ENCODE data around the gene PSG3. TPM values are rescaled to one million over a fixed set of nuclear protein-coding genes. Genes with fewer than 3 reads are reported as not detected.
"Not testable (repeated sequence)": the region's sequence is repeated elsewhere in the genome, so short reads cannot be mapped to it uniquely, and the experiment has no call there.

Gene PSG3
- polyA plus RNA-seq, 4 donors: 0.31 TPM; not detected in 3

- no peak for DNase-seq (ENCODE audit: low read depth in 4 of 4, low spot score in 3 of 4)
Measured at GRCh38 chr19:42695811-42696503, 44.3 kb downstream of the PSG3 start.

DNA sequence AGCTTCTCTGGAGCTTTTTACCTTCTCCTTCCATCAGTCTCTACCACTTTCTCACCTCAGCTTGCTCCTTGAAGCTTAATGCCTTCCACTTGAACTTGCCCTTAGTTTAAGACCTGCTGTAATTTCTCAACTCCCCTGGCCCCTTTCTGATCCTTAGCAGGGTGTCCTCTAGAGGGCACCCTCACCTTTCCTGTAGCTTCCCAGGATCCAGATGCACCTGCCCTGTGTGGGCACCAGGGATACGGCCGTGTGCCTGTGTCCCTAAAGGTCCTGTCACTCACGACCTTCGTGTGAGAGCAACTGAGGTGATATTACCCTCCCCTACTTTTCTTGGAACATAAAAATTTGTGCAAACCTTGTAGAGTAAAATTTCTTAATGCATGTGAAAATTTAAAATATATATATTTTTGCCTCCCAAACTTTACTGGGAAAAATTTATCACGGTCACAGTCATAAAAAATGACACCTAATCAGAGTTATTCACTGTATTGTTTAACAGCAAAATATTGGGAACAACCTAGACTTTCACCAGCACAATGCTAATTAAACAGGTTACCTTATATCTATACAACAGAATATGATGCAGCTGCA is 46.4 kb downstream of the PSG3 start:
- DNase-seq (ENCODE audit: low read depth in 4 of 4, low spot score in 3 of 4): no peak

DNA sequence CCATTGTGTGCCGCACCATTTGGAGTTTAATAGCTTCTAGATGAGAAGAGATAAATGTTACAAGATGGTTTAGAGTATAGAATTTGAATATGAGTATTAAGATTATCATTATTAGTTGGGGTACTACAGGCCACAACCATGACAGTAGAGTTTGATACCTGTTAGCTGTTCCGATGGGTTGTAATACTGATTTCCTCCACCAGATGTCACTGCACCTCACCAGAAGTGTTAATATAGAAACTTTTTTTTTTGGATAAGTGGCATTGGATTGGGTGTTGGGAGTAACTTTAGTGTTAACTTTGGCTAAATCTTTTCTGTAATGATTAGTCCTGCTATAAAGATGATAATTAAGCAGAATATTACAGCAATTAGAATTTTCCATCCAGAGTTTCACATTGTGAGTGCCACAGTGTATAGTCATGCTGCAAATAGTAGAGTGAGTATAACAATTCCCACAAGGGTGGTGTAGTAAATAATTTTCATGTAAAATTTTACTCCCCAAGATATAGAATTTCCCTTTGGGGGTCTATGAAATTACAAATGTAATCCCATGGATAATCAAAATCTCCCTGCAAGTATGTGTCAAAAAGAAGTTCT is 56.3 kb downstream of the PSG3 start:
- DNase-seq (ENCODE audit: low read depth in 4 of 4, low spot score in 3 of 4): no peak

GRCh38 chr19:42676326-42676725 is 64.0 kb downstream of the PSG3 start:
- not testable (repeated sequence) for DNase-seq (ENCODE audit: low read depth in 4 of 4, low spot score in 3 of 4)

DNA sequence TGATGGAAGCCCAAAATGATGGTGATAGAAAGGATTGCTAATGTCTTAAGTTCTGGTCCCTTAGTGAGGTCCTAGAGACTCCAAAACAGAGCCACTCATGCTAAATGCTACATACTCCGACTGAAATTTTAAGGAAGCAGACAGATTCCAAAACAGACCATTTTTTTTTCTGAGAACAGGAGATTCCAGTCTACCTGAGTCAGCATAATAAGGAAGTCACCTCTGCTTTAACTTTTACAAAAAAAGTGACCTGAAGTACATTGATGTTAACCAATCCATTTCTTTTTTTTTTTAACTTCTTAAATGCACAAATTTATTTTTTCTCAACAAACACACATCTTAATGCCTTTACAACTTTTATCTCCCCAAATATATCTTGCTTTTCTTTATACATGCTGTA is 65.7 kb downstream of the PSG3 start:
- DNase-seq (ENCODE audit: low read depth in 4 of 4, low spot score in 3 of 4): not testable (repeated sequence)

Other genes with a start within 250 kb of the PSG3 start
- gene CEACAM1, start 212.0 kb downstream of the PSG3 start, polyA plus RNA-seq (ENCODE audit: insufficient read length in 4 of 4): 10 to 100 TPM in 2 of 4 donors, 1 to 10 TPM in 2; 2.8 to 13.8 (median 10.3) TPM
- under 1 TPM in 3 of 4 donors, not detected in 1; 0.12 to 0.22 (median 0.20) TPM for gene CEACAM8, start 145.6 kb downstream of the PSG3 start, polyA plus RNA-seq (ENCODE audit: insufficient read length in 4 of 4)
- gene PSG8, start 25.2 kb upstream of the PSG3 start, polyA plus RNA-seq (ENCODE audit: insufficient read length in 4 of 4): not detected
- under 1 TPM in 1 of 4 donors, not detected in 3; 0.22 TPM for gene PSG1, start 139.2 kb upstream of the PSG3 start, polyA plus RNA-seq (ENCODE audit: insufficient read length in 4 of 4)
- gene PSG6, start 177.4 kb upstream of the PSG3 start, polyA plus RNA-seq (ENCODE audit: insufficient read length in 4 of 4): under 1 TPM in 1 of 4 donors, not detected in 3; 0.10 TPM
- gene PSG7, start 196.7 kb upstream of the PSG3 start, polyA plus RNA-seq (ENCODE audit: insufficient read length in 4 of 4): not detected

Data from left renal pelvis (tissue), 4 donors.